HL-60/S4 treated with phorbol 12-myristate 13-acetate at 8.2 ng/mL for 4 days and 3 days (cell line): Measurements from ENCODE around the gene FTO.

ENCODE experiments used
- in situ Hi-C: fragments of 300-500 bp; cut with MboI; formaldehyde crosslinking; loops from 2 replicates; pipeline ENCODE4 v1.15.0; 2022; ENCODE audit warnings: low sequenced_read_pairs

The FTO gene

DNA sequence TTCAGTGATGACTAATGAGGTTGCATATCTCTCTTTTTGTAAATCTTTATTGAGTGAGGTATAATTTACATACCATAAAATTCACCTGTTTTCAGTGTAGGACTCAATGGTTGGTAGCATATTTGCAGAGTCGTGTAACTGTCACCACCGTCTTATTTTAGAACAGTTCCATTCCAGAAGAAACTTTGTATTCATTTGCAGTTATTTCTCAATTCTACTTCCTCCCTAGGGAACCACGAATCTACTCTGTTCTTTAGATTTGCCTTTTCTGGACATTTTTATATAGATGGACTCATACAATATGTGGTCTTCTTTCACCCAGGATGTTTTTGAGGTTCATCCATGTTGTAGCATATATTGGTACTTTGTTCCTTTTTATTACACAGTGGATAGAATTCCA lies 3.7 kb downstream of the FTO start:
- in situ Hi-C loops = no loop called here

DNA sequence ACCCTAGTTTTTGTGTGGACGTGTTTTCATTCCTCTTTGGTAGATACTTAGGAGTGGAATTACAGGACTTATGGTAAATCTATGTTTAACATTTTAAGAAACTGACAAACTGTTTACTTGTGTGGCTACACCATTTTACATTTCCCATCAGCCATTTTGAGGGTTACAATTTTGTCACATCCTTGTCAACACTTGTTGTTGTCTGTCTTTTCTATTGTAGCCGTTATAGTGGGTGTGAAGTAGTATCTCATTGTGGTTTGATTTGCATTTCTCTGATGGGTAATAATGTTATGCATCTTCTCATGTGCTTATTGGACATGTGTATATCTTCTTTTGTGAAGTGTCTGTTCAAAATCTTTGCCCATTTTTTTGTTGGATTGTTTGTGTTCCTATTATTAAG lies 4.5 kb downstream of the FTO start:
- in situ Hi-C loops = no loop called here

DNA sequence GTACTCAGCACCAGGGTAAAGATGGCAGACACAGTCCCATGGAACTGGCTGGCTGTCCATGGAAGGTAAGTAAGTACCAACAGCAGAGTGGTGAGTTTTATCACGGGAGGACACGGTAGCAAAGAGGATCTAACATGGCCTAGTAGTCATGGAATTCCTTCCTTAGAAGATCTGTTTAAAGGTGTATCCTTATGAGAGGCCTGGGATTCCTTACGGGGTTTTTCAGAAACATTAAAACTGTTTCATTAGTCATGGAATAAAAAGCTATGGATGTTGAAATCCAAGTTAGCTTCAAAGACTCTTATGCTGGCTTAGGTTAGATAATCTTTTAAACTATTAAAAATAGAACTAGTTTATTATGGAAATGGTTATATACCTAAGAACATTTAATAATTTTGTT lies 7.4 kb downstream of the FTO start:
- in situ Hi-C loops = no loop called here

DNA sequence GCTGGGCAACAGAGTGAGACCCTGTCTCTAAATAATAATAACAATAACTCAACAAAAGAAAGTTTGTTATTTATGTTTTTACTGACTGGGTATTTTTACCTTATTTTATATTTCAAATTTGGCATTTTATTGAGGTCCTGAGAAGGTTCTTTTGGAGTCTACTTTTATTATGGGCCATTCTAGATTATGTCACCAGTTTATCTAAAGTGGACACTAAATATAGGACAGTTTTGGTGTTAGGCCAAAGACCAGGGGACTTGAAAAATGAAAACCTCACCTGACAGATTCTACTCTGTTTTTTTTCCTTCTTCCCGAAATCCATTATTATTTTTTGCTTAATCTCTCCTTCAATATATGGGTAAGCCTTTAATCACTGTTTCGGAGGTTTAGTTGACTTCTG lies 8.1 kb downstream of the FTO start:
- in situ Hi-C loops = no loop called here

DNA sequence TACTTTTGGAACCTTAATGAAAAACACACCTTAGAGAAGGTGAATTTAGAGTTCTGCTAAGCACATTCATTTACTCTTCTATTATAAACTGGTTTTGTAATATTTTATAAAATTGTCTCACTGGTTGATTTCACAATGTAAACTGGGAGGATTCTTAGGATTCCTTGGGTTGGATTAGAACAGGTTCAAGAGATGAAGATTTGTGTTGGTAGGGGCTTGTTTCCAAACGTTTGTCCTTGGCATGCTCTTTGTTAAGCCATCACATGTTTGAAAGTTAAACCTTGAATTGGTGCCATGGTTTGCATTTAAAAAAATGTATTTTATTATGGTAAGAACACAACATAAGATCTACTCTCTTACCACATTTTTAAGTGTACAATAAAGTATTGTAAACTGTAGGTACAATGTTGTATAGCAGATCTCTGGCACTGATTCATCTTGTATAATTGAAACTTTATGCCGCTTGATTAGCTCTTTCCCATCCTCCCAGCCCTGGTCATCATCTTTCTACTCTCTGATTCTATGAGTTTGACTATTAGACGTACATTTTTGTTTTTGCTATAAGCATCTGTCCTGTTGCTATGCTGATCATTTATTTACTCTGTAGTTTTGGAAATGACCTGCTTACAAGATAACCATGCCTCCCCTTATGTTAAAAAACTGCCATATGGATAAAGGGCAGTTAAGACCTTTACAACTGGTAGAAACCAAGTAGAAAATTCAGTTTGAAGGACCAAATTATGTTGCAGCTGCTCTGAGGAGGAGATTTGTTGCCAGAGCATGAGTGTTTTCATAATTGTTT lies 9.6 kb downstream of the FTO start:
- in situ Hi-C loops = no loop called here

DNA sequence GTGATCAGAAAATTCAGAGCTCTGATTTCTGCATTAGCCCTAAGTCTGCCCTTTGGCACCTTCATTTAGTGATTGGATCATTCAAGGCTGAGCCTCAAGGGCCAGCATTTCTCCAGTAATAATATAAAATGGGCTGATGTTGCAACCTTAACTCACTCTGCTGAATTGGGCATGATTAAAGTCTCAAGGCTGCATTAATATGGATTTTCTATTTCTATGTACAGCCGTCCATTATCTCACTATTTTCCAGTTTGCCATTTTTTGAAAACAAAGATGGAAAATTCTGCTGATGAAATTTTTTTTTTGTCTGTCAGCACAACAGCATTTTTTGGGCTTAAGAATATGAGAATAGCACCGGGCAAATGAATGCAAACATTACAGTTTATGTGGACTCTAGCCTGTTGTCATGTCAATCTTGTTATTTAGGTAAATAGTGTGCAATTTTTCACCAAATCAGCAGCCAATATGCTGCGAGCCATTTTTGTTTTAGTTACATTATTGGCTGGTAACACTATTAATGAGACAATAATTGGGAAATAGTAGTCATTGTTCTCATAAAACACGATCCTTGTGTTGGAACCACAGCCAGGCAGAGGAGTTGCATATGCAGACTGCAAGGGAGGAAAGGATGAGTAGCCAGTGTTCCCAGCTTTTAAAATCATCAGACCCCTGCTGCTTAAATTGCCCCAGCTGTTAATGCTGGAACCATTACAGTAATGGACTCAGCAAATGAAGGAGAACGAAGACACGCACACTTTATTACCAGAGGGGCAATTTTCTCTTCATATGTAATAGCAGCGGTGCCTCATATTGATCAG lies 10.5 kb downstream of the FTO start:
- in situ Hi-C loops = no loop called here

DNA sequence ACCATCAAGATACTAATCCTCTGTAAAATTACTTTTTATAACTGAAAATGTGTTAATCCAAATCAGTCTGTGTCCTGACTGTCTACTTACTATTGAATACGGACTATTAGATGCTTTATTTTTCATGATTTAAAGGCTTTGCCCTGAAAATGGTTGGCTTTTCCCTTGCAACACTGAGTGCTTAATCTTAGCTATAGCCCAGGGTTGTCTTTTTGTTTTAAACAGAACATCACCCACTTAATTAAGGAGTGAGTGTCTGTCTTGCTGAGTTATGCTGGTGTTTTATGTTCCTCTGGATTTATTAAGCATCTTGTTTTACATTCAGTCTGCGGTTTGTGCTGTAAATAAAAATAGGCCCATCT lies 11.0 kb downstream of the FTO start:
- in situ Hi-C loops = no loop called here

DNA sequence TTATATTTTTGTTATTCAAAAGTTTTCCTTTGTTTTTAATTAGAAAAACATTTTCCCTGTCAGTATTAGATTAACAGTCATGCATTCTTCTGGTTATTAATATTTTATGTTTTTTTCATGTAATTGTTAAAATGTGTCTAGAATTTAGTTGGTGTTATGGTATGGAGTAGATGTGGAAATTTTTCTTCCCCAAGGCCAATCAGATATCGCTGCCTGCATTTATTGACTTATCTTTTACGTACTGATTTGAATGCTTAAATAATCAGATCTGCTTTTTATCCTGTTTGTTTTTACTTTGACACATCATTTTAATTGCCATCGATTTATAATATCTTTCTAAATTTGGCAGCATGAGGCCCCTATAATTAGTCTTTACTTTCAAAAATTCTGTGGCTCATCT lies 13.6 kb downstream of the FTO start:
- in situ Hi-C loops = no loop called here

DNA sequence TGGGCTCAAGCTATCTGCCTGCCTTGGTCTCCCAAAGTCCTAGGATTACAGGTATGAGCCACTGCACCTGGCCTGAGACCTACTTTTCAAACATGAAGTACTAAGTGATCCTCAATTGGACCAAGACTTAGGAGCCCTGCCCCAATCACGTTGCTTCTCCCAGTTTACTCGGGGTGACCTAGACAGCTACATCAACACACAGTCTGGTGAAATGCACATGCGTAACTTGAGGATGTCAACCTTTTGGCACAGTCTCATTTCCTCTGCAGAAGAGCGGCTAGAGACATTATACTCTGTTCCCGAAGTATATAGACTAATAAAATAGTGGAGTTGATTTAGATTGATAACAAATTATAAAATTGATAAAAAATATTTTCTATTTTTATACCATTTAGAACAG lies 17.1 kb downstream of the FTO start:
- in situ Hi-C loops = no loop called here

DNA sequence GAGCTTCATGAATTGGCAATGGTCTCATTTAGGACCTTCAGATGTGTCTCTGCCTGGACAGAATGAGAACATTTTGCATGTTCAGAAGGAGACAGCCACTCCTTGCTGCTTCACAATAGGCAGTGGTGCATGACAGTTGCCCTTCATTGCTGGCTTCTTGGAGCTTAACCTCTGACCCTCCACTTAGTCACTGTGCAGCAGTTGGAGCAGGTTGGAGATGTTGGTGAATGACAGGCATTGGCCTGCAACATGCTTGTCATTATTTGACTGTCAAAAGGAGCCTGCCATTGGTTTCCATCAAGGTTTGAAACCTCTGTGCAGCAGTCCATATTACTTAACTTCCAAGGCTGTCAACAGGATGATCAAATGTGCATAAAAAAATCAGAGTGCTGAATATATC lies 22.7 kb downstream of the FTO start:
- in situ Hi-C loops = no loop called here

DNA sequence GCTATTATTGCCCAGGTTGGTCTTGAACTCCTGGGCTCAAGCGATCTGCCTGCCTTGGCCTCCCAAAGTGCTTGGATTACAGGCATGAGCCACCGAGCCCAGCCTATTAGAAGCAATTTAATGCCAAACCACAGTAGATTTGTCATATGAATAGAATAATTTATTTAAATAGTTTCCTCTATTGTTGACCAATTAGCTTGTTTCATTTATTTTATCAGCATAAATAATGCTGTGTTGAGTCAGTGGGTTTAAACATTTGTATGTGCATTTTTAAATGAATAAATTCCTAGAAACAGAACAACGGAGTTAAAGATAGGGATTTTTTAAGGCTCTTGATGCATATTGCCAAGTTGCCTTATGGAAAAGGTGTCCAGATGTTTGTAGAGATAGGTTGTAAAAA lies 26.7 kb downstream of the FTO start:
- in situ Hi-C loops = no loop called here

DNA sequence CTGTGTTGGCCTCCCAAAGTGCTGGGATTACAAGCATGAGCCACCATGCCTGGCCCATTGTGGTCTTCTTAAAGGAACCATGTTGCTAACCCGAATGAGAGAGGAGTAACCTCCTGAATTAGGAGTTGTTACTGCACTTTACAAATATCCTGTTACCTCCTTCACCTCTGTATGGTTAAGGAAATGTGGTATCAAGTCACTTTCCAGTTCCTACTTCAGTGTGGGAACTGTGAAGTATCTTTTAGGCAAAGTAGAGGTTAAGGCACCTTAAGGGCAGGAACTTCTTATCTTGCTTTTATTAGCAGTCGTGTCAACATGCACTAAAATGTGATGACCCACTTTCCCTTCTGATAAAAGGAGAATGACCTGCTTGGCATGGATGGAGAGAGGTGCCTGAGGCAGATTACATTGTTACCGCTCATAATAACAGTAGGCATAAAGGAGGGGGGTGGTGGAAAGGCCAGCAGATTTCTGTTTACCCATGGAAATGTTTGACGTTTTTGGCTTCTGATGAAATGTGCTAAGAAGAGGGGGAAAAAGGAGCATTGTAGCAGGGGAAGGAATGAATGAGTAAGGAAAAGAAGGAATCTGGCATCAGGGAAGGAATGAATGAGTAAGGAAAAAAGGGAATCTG lies 28.5 kb downstream of the FTO start:
- in situ Hi-C loops = no loop called here

DNA sequence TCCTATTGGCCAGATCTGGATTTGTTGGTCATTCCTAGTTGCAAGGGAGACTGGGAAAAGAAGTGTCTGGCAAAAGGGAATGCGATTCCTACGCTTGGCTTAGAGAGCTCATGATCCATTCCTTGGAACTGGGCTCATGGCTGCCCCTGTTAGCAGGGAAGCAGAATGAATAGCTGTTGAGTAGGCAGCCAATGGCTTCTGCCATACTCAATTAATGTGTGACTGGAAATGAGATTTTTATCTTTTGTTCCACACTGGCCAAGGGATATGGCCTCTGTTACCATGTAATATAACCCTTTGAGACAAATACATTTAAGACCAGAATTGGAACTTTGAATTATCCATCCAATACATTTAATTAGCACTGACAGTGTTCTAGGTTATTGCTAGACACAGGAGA lies 31.0 kb downstream of the FTO start:
- in situ Hi-C loops = no loop called here

DNA sequence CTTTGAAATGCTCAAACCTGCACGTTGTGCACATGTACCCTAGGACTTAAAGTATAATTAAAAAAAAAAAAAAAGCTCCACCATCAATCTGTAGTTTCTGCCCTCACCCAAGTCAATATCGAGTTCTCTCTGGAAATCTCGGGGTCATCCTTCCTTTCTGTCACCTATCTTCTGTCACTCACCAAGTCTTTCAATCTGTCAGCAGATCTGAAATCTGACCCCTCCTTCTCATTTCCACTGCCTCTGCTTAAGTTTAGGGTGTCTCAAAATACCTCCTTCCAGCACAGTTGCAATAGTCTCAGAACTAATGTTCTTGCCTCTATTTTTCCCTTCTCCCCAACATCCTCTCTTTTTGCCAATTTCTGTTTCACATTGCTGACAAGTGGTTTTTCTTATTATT lies 32.3 kb downstream of the FTO start:
- in situ Hi-C loops = no loop called here

DNA sequence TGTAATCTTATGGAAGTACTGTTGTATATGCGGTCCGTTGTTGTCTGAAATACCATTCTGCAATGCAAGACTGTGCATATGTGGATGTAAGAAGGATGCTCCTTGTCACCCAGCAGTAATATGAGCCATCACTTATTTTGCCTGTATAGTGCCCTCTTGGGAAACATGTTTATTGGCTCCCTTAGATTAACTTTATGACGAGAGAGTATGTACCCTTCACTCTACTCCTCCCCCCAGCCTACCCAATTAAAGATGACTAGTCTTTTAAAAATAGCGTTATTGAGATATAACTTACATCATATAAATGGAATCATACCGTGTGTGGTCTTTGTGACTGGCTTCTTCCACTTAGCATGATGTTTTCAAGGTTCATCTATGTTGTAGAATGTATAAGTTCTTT lies 33.6 kb downstream of the FTO start:
- in situ Hi-C loops = no loop called here

DNA sequence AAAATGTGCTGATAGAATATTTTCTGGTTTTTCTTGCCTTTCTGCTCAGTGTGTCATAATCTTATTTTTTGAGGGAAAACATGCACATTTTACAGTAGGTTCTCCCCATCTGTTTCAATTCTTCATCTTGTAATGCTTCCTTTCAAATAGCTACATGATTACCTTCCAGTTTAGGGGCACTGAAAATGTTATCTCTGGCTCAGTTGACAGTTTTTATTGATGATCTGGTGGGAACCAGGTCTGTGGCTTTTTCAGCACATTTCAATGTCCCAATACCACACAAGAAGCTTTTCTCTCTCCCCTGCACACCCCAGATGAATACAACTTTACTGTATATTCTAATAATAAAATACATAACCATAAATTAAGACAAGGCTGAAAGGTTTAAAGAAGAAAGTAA lies 36.5 kb downstream of the FTO start:
- in situ Hi-C loops = no loop called here

DNA sequence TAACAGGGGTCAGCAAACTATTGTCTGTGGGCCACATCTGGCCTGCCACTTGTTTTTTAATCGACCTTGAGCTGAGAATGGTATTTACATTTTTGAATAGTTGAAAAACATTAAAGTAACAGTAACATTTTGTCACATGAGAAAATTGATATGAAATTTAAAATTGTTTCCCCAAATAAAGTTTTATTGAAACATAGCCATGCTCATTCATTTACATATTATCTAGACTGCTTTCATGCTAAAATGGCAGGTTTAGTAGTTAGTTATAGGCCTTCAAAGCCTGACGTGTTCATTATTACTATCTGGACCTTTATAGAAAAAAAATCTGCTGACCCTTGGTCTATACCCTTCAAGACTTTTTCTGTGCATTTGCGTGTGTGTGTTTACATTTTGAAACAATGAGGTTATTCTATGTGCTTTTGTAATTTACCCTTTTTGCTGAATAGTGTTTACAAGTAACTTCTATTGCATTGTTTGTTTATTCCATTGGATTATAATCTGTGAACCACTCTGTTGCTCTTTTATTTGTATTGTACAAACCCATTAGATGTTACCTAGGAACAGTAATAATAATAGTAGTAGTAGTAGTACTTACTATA lies 37.1 kb downstream of the FTO start:
- in situ Hi-C loops = no loop called here

DNA sequence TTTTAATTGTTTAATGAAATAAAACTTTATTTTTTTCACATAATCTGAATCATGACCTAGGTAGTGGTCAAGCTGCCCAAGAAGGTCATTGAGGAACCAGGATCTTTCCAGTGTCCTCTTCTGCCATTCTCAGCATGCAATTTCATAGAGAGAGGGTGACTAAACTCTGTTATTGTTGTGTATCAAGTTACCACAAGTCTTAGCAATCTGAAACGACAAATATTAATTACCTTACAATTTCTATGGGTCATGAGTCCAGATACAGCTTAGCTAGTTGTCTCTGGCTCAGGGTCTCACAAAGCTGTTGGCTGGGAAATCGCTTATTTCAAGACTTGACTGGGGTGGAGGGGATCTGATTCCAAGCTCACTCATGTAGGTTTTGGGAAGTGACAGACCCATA lies 37.6 kb downstream of the FTO start:
- in situ Hi-C loops = no loop called here

DNA sequence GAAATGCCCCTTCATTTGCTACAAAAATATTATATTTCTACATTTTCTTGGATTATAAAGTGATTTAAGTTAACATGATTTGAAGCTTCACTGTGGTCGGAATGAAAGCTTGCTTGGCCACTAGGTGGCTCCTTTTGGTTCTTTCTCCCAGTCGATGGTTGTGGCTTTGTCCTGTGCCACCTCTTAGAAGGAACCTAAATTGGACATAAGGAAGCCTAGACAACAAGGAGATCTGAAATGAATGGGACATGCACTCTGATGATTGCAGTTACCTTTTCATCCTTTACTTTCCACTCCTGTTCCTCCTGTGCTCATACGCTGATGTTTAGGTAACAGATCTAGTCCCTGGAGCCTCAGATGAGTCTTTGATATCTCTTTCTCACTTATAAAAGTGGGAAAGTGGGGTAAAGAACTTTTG lies 39.2 kb downstream of the FTO start:
- in situ Hi-C loops = no loop called here

DNA sequence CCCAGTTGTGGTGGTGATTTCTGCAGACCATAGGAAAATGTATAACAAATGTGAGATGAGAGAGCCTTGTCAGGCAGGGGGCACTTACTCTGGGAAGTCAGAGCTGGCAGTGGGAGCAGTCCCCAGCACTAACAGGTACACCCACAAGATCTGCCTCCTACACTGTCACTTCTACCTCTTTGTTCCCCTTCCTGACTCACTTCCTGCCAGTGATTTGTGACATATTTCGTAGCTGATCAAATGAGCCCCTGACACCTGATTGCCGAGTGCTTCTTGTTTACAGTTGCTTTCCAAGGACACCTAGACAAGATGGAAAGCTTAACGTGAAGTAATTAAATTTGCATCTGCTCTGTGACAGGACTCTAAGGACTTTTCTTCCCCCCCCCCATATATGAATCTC lies 40.5 kb downstream of the FTO start:
- in situ Hi-C loops = no loop called here

DNA sequence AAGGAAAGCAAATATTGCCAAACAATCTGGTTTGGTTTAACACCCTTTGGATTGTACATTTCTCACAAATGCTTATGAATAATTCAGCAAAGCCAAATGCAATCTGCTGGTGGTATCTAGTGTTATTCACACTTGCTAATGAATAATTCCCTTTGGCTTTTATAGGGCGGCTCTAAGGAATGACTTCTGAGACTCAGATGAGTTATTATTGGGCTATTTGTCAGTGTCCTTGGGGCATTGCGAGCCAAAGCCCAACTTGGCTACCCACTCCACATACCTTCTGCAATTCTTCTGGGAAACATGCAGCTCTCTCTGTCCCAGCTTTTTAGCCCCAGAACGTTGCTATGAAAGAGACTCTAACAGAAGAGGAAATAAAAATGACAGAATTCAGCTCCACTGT lies 41.1 kb downstream of the FTO start:
- in situ Hi-C loops = no loop called here
